K562 (cell line): ENCODE data around the gene SERPINA5. TPM values are rescaled to one million over a fixed set of nuclear protein-coding genes. Genes with fewer than 3 reads are reported as not detected.

ENCODE experiments used
- ATAC-seq: fragments of 200-7000 bp; cut with Tn5 transposase; 3 replicates; pipeline ENCODE4 v1.9.1; 2020; ENCODE audit warnings: moderate library complexity
- BruUV-seq: library from RNA; stranded (reverse); fragments of 400-500 nt; replicated peaks from 2 replicates; lab custom pipeline; 2021; lab: Mats Ljungman, UMichigan
- CTCF ChIA-PET: fragments of 300-600 bp; formaldehyde crosslinking; extraction: SDS; loops from one replicate; lab custom pipeline; 2021; ENCODE audit warnings: low intra/inter-chr PET ratio; lab: Yijun Ruan, JAX
- POLR2A ChIA-PET: fragments of 300-600, 350-650 bp; sonication (Branson Sonifier 250); formaldehyde crosslinking; extraction: SDS; loops from one replicate; lab custom pipeline; 2021; ENCODE audit warnings: antibody characterized with exemption, inconsistent platforms; lab: Yijun Ruan, JAX
- DNase-seq, 4 experiments: peaks; one replicate each; pipeline versions ENCODE4 v3.0.0 to v3.0.0-alpha.2; 2011 to 2018; ENCODE audit warnings: low spot score in 3 of 4, mixed read lengths in 3 of 4; ENCODE audit errors: extremely low read depth in 1 of 4
- FAIRE-seq: peaks from 2 replicates; lab custom pipeline; 2011; peaks lifted over from hg19 to GRCh38; lab: Jason Lieb, UNC
- H2AFZ ChIP-seq: 2 replicates; pipeline ENCODE4 v1.6.0; 2011; ENCODE audit warnings: low read depth, low read length, control low read depth, inconsistent platforms
- H3K27ac ChIP-seq: fragments of 200-600 bp; 3 replicates; pipeline ENCODE4 v1.8.0; 2011; ENCODE audit warnings: low read depth, mild to moderate bottlenecking, control low read depth, inconsistent platforms, low read length, moderate library complexity, mixed read lengths; ENCODE audit errors: extremely low read depth
- H3K27me3 ChIP-seq, 2 experiments: fragments of 300-600 bp in 1 of 2; 2 replicates in 1 of 2; 3 replicates in 1 of 2; pipeline versions ENCODE4 v1.6.0 to v1.8.0; 2011; ENCODE audit warnings: inconsistent platforms in 2 of 2, low read length in 2 of 2, mild to moderate bottlenecking in 1 of 2, mixed read lengths in 1 of 2, moderate library complexity in 1 of 2; ENCODE audit not compliant: control insufficient read depth in 2 of 2, insufficient read depth in 2 of 2
- H3K36me3 ChIP-seq: fragments of 300-600 bp; 3 replicates; pipeline ENCODE4 v1.8.0; 2011; ENCODE audit warnings: mild to moderate bottlenecking, low read length, inconsistent platforms; ENCODE audit not compliant: control insufficient read depth, insufficient read depth
- H3K4me1 ChIP-seq, 2 experiments: fragments of 200-600 bp in 1 of 2; replicated peaks in 1 of 2; 2 replicates in 1 of 2; 3 replicates in 1 of 2; pipeline versions ENCODE4 v1.5.1 to v1.8.0; 2011; ENCODE audit warnings: inconsistent platforms in 2 of 2, low read length in 2 of 2, mild to moderate bottlenecking in 1 of 2, mixed read lengths in 1 of 2, moderate library complexity in 1 of 2; ENCODE audit not compliant: control insufficient read depth in 2 of 2, insufficient read depth in 2 of 2
- H3K4me2 ChIP-seq: 2 replicates; pipeline ENCODE4 v1.6.1; 2011; ENCODE audit warnings: low read length, control low read depth, inconsistent platforms, mixed read lengths; ENCODE audit not compliant: insufficient read depth
- H3K4me3 ChIP-seq: fragments of 200-600 bp; sonication (generic), shearing (Covaris generic); 2 replicates; pipeline ENCODE4 v1.5.1; 2016; ENCODE audit warnings: control low read depth, inconsistent platforms
- H3K79me2 ChIP-seq: fragments of 200-600 bp; 3 replicates; pipeline ENCODE4 v1.8.0; 2011; ENCODE audit warnings: low read length, inconsistent platforms; ENCODE audit not compliant: control insufficient read depth, insufficient read depth
- H3K9ac ChIP-seq, 2 experiments: 2 replicates each; pipeline versions ENCODE4 v1.6.0 to v1.6.1; 2011; ENCODE audit warnings: low read depth in 2 of 2, low read length in 2 of 2, control low read depth in 1 of 2, inconsistent platforms in 1 of 2, mild to moderate bottlenecking in 1 of 2, mixed read lengths in 1 of 2; ENCODE audit not compliant: insufficient read depth in 1 of 2
- H3K9me1 ChIP-seq: one replicate; pipeline ENCODE4 v1.6.0; 2011; ENCODE audit warnings: inconsistent platforms, mild to moderate bottlenecking, low read length, moderate library complexity; ENCODE audit not compliant: control insufficient read depth, insufficient read depth
- H3K9me3 ChIP-seq: replicated peaks from 2 replicates; pipeline ENCODE4 v1.5.1; 2011; ENCODE audit warnings: low read depth, low read length, inconsistent platforms; ENCODE audit not compliant: control insufficient read depth, insufficient read depth
- H4K20me1 ChIP-seq: replicated peaks from 2 replicates; pipeline ENCODE4 v1.6.1; 2011; ENCODE audit warnings: low read length, inconsistent platforms, mixed read lengths; ENCODE audit not compliant: control insufficient read depth, insufficient read depth
- ELK1 ChIP-seq: sonication (generic); formaldehyde crosslinking; IDR thresholded peaks from 2 replicates; pipeline ENCODE4 v1.8.1; 2022; ENCODE audit warnings: missing genetic modification reagents
- JUNB ChIP-seq: fragments of 450-650 bp; formaldehyde crosslinking; conservative IDR thresholded peaks from 2 replicates; pipeline ENCODE4 v1.4.0; 2020; ENCODE audit warnings: mild to moderate bottlenecking
- NFIC ChIP-seq: fragments of 450-650 bp; IDR thresholded peaks from 2 replicates; pipeline ENCODE4 v1.6.1; 2017; ENCODE audit warnings: mild to moderate bottlenecking, inconsistent platforms
- SPI1 ChIP-seq: IDR thresholded peaks from 2 replicates; pipeline ENCODE4 v1.6.1; 2011; ENCODE audit warnings: low read depth, low read length, control low read depth, borderline replicate concordance
- ZBTB40 ChIP-seq, 2 experiments: fragments of 450-650 bp in 1 of 2; sonication (generic) in 1 of 2; formaldehyde crosslinking in 1 of 2; IDR thresholded peaks; 2 replicates each; pipeline versions ENCODE4 v1.7.1 to v1.9.0; 2016 to 2022; ENCODE audit warnings: inconsistent platforms in 1 of 2, mild to moderate bottlenecking in 1 of 2, missing genetic modification reagents in 1 of 2
- ZNF518B ChIP-seq: fragments of 250-450 bp; sonication (Bioruptor Pico); IDR thresholded peaks from 2 replicates; pipeline ENCODE4 v1.5.0; 2021; ENCODE audit warnings: mild to moderate bottlenecking, moderate library complexity
- ZNF780A ChIP-seq: fragments of 250-450 bp; sonication (Bioruptor Pico); IDR thresholded peaks from 2 replicates; pipeline ENCODE4 v1.5.0; 2021; ENCODE audit warnings: mild to moderate bottlenecking
- in situ Hi-C: fragments of 300-500 bp; cut with MboI; formaldehyde crosslinking; loops from 4 replicates; pipeline ENCODE4 v1.15.0; 2018; ENCODE audit warnings: inconsistent platforms, mixed read lengths
- intact Hi-C: fragments of 100-400 bp; cut with micrococcal nuclease; formaldehyde crosslinking; loops from 2 replicates; pipeline ENCODE4 v1.14.2; 2022
- polyA plus RNA-seq, 8 experiments: library from polyadenylated mRNA; depleted of rRNA in 4 of 8; stranded (reverse) in 5 of 8; unstranded in 3 of 8; fragments of >200 nt; fragmentation: Nextera tagmentation in 2 of 8; fragmentation: Illumina TruSeq in 1 of 8; extraction: Ambion mirVana in 2 of 8; extraction: Trizol in 1 of 8; gene quantifications; 2 replicates each; pipeline versions ENCODE4 v1.2.1 to v1.2.3, GENCODE V29; 2011 to 2014; ENCODE audit warnings: inconsistent platforms in 1 of 8, missing spikeins in 1 of 8
- total RNA-seq, 7 experiments: library from RNA; depleted of rRNA in 6 of 7; stranded (reverse); fragments of >200 nt in 6 of 7; fragmentation: Illumina TruSeq in 2 of 7; extraction: Trizol in 2 of 7; gene quantifications; 2 replicates each; pipeline versions ENCODE4 v1.2.1 to v1.2.3, GENCODE V29; 2011 to 2021; ENCODE audit warnings: low replicate concordance in 1 of 7

The SERPINA5 gene
- total and polyA plus RNA-seq, 9 of the 15 experiments (the other 6 are each of a cell fraction or from before 2014, with no cell fraction given): 0.38 TPM; not detected in 8

- in situ Hi-C loops (no loop called here), intact Hi-C loops (no loop called here)
- Histone ChIP-seq H2AFZ (no peak overlapping the region), H3K79me2 (no peaks in the 10 kb centered on the region), H3K27ac (no peak overlapping the region), H3K9ac (no peak overlapping the region), H3K9me3 (no peaks in the 10 kb centered on the region), H3K9me1 (no peaks in the 10 kb centered on the region), H3K36me3 (no peaks in the 10 kb centered on the region), H3K4me1 (no peaks in the 10 kb centered on the region), H3K4me3 (no peak overlapping the region), H3K4me2 (no peak overlapping the region), H3K27me3 (no peaks in the 10 kb centered on the region), H4K20me1 (no peaks in the 10 kb centered on the region)
- FAIRE-seq (no peak), ATAC-seq (no peak), DNase-seq (no peak)
- POLR2A ChIA-PET: no interaction called here
- BruUV-seq: no TSS peak
- CTCF ChIA-PET: no interaction called here
- TF ChIP-seq ZBTB40 (IDR thresholded peaks at IDR 0.05) (peak; percentile 71), ZBTB40 (CRISPR knock-in tag; IDR thresholded peaks at IDR 0.05) (no peak), SPI1 (no peak), ELK1 (no peak), NFIC (peak; percentile 66), JUNB (CRISPR knock-in tag) (no peak), ZNF780A (CRISPR knock-in tag) (no peak), ZNF518B (CRISPR knock-in tag) (no peak)
Observed at GRCh38 chr14:94564381-94564780, 16.8 kb upstream of the SERPINA5 start.
